Erythroblast (primary cell): ENCODE results near the gene TNK1.
"Not testable (repeated sequence)": the region's sequence is repeated elsewhere in the genome, so short reads cannot be mapped to it uniquely, and the experiment has no call there.

Source experiments
- DNase-seq, 2 experiments: peaks; one replicate each; lab custom pipeline; 2025; lab: John Stamatoyannopoulos, UW
- GATA1 ChIP-seq: IDR thresholded peaks from 2 replicates; pipeline ENCODE4 v1.6.1; 2011; ENCODE audit warnings: low read depth, mild to moderate bottlenecking, control low read depth, low read length, moderate library complexity
- POLR2A ChIP-seq: IDR thresholded peaks from 2 replicates; pipeline ENCODE4 v1.6.1; 2011; ENCODE audit warnings: mild to moderate bottlenecking, low read length

The TNK1 gene

GRCh38 chr17:7367918-7368598, 12.8 kb upstream of the TNK1 start:
- TF ChIP-seq GATA1, result no peak
- no peak for TF ChIP-seq POLR2A
- no peak for DNase-seq

- not testable (repeated sequence) for DNase-seq
Measured at GRCh38 chr17:7368599-7368994, 12.3 kb upstream of the TNK1 start.

- TF ChIP-seq GATA1 (no peak), POLR2A (no peak)
- DNase-seq, result no peak
Measured at GRCh38 chr17:7369825-7370224, 11.1 kb upstream of the TNK1 start.

GRCh38 chr17:7370853-7371252, 10.0 kb upstream of the TNK1 start:
- TF ChIP-seq POLR2A (no peak), GATA1 (no peak)
- DNase-seq, result no peak

- no peak for DNase-seq
- TF ChIP-seq GATA1 (no peak), POLR2A (no peak)
Measured at GRCh38 chr17:7374353-7374752, 6.5 kb upstream of the TNK1 start.

- DNase-seq, result no peak
- TF ChIP-seq POLR2A, result no peak
- TF ChIP-seq GATA1, result no peak
Measured at GRCh38 chr17:7379134-7379533, 1.8 kb upstream of the TNK1 start.

GRCh38 chr17:7380321-7380720, 568 bp upstream of the TNK1 start:
- no peak for DNase-seq
- TF ChIP-seq POLR2A (no peak), GATA1 (no peak)

GRCh38 chr17:7382901-7383300, 2.0 kb downstream of the TNK1 start:
- no peak for TF ChIP-seq POLR2A
- no peak for TF ChIP-seq GATA1
- DNase-seq, result no peak

- DNase-seq, result no peak
- TF ChIP-seq GATA1 (no peak), POLR2A (no peak)
Measured at GRCh38 chr17:7383371-7383741, 2.5 kb downstream of the TNK1 start.

GRCh38 chr17:7383742-7384488, 3.0 kb downstream of the TNK1 start:
- DNase-seq, result peak; percentile 45 to 68
- no peak for TF ChIP-seq GATA1

GRCh38 chr17:7384489-7385081, 3.7 kb downstream of the TNK1 start:
- no peak for DNase-seq
- no peak for TF ChIP-seq POLR2A
- no peak for TF ChIP-seq GATA1

- TF ChIP-seq GATA1, result no peak
- TF ChIP-seq POLR2A, result no peak
- no peak for DNase-seq
Measured at GRCh38 chr17:7388856-7389255, 8.0 kb downstream of the TNK1 start.

- no peak for TF ChIP-seq POLR2A
- DNase-seq, result no peak
Measured at GRCh38 chr17:7389924-7390910, 9.3 kb downstream of the TNK1 start.
